Choroid plexus epithelial cell (primary cell): Measurements from ENCODE around the gene HIPK2.

ENCODE experiments used
- DNase-seq: peaks from one replicate; pipeline ENCODE4 v3.0.0-alpha.2; 2010; ENCODE audit warnings: low read depth
- H3K4me3 ChIP-seq: 2 replicates; pipeline ENCODE4 v1.5.1; 2011; ENCODE audit warnings: low read depth, mild to moderate bottlenecking, control low read depth, low read length, moderate library complexity
- CTCF ChIP-seq: conservative IDR thresholded peaks from 2 replicates; pipeline ENCODE4 v1.5.1; 2011; ENCODE audit warnings: low read depth, mild to moderate bottlenecking, control low read depth, inconsistent platforms, low read length, moderate library complexity

HIPK2 gene

GRCh38 chr7:139698844-139699243 lies 79.0 kb downstream of the HIPK2 start:
- TF ChIP-seq CTCF = no peak
- no peak overlapping the region for H3K4me3 ChIP-seq
- DNase-seq = no peak

- H3K4me3 ChIP-seq = no peak overlapping the region
- no peak for DNase-seq
- TF ChIP-seq CTCF = no peak
These were observed 79.5 kb downstream of the HIPK2 start for GRCh38 chr7:139698278-139698677.

- no peak for TF ChIP-seq CTCF
- H3K4me3 ChIP-seq = no peak overlapping the region
- no peak for DNase-seq
These were observed 80.7 kb downstream of the HIPK2 start for GRCh38 chr7:139697056-139697455.

GRCh38 chr7:139696552-139696951 lies 81.2 kb downstream of the HIPK2 start:
- TF ChIP-seq CTCF = no peak
- DNase-seq = no peak

DNA sequence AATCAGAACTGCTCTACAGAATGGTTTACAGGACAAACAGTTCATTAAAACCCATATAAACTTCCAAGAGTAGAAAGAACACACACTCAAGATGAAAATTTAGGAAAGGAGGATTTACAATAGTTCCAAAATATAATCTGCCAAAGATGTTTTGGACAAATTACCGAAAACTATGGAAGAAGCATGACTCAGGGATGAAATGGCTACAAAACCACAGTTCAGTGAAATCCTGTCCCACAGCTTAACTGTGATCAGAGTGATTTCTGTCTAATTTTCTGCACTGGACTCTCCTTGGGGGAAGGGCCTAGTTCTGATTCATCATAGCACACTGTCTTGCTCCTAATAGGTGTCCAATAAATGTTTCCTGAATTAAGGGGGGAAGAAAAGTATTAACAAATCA lies 82.2 kb downstream of the HIPK2 start:
- no peak overlapping the region for H3K4me3 ChIP-seq
- no peak for TF ChIP-seq CTCF
- no peak for DNase-seq

More at GRCh38 chr7:139696552-139696951, 81.2 kb downstream of the HIPK2 start:
- H3K4me3 ChIP-seq = no peak overlapping the region

DNA sequence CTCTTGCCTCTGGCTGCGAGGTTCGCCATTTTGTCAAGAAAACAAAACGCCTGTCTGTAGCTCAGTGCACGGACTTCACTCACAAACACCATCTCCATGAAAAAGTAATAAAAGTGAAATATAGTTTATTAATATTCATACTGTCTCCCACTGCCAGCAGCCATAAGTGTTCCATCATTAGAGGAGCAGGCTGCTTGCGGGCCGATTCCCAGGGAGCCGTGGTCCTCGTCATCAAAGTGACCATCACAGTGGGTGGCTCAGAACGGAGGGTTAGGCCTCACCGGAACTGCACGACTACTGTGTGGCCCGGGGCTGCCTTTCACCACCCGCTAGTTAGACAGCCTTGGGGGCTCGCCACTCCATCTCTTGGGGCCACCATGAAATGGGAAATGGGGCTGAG lies 82.7 kb downstream of the HIPK2 start:
- no peak for TF ChIP-seq CTCF
- no peak for DNase-seq
- no peak overlapping the region for H3K4me3 ChIP-seq

GRCh38 chr7:139694389-139694676 lies 83.5 kb downstream of the HIPK2 start:
- H3K4me3 ChIP-seq = no peak overlapping the region
- TF ChIP-seq CTCF = no peak
- no peak for DNase-seq
